ENCODE measurements around the gene CAMKK2. TPM values are rescaled to one million over a fixed set of nuclear protein-coding genes. Genes with fewer than 3 reads are reported as not detected.
"Not testable (repeated sequence)": the region's sequence is repeated elsewhere in the genome, so short reads cannot be mapped to it uniquely, and the experiment has no call there.

CAMKK2 gene
- total RNA-seq, 1 donor from 2014 or later = 25.6 TPM

DNA sequence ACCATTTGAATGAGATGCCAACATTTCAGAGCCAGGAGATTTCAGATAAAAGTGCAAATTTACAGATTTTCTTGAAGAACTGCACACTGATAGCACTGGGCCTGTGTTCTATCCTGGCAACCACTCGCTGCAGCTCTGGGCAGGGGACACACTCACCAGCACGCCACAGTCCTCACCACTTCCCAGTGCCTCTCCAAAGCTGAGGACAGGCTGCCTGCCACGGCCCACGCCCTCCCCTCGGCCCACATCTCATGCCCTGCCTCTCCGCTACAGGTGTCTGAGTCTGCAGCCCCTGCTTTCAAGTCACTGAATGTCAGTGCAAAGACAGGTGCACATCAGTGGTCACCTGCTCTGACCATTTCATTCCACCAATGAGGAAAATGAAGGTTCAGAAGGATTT lies 12.7 kb downstream of the CAMKK2 start:
- no peak for DNase-seq (ENCODE audit: low read depth)
- Histone ChIP-seq H3K27me3 (ENCODE audit: control insufficient read depth, insufficient read depth, low read length) (no peaks in the 10 kb centered on the region), H3K4me3 (ENCODE audit: low read depth, low read length) (no peak overlapping the region), H3K36me3 (ENCODE audit: control insufficient read depth, insufficient read depth, low read length) (no peaks in the 10 kb centered on the region)
- TF ChIP-seq, protein P1, sequence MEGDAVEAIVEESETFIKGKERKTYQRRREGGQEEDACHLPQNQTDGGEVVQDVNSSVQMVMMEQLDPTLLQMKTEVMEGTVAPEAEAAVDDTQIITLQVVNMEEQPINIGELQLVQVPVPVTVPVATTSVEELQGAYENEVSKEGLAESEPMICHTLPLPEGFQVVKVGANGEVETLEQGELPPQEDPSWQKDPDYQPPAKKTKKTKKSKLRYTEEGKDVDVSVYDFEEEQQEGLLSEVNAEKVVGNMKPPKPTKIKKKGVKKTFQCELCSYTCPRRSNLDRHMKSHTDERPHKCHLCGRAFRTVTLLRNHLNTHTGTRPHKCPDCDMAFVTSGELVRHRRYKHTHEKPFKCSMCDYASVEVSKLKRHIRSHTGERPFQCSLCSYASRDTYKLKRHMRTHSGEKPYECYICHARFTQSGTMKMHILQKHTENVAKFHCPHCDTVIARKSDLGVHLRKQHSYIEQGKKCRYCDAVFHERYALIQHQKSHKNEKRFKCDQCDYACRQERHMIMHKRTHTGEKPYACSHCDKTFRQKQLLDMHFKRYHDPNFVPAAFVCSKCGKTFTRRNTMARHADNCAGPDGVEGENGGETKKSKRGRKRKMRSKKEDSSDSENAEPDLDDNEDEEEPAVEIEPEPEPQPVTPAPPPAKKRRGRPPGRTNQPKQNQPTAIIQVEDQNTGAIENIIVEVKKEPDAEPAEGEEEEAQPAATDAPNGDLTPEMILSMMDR (IDR thresholded peaks at IDR 0.05; ENCODE audit: insufficient read depth, low read length, poor library complexity, severe bottlenecking) = no peak

DNA sequence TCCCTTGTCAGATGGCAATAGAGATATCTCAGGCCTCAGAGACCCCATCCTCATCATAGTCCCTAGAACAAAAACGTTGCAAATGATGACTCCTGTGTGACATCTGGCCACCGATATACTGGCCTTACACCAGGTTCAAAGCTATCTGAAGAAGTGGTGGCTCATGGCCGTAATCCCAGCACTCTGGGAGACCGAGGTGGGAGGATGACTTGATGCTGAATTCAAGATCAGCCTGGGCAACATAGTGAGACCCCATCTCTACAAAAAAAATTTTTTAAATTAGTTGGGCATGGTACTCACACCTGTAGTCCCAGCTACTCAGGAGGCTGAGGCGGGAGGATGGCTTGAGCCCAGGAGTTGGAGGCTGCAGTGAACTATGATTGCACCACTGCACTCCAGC lies 13.1 kb downstream of the CAMKK2 start:
- H3K4me3 ChIP-seq (ENCODE audit: low read depth, low read length) = no peak overlapping the region
- no peak for DNase-seq (ENCODE audit: low read depth)
- TF ChIP-seq, protein P1 (IDR thresholded peaks at IDR 0.05; ENCODE audit: insufficient read depth, low read length, poor library complexity, severe bottlenecking) = no peak
- H3K36me3 ChIP-seq (ENCODE audit: control insufficient read depth, insufficient read depth, low read length) = no peaks in the 10 kb centered on the region
- H3K27me3 ChIP-seq (ENCODE audit: control insufficient read depth, insufficient read depth, low read length) = no peaks in the 10 kb centered on the region

DNA sequence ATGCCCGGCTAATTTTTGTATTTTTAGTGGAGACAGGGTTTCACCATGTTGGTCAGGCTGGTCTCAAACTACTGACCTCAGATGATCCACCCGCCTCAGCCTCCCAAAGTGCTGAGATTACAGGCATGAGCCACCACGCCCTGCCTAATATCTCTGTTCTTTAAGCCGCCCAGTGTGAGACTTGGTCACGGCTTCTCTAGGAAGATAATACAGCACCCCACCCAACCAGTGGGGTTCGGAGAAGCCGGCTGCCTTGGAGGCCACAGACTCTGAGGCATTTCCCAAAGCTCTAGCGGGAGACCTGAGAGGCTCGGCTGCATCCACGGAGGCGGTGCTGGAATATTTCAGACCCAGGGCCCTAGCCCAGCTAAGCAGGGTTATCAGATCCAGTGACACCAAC lies 13.6 kb downstream of the CAMKK2 start:
- DNase-seq (ENCODE audit: low read depth); H3K27me3 ChIP-seq (ENCODE audit: control insufficient read depth, insufficient read depth, low read length); H3K4me3 ChIP-seq (ENCODE audit: low read depth, low read length); H3K36me3 ChIP-seq (ENCODE audit: control insufficient read depth, insufficient read depth, low read length): not testable (repeated sequence)

DNA sequence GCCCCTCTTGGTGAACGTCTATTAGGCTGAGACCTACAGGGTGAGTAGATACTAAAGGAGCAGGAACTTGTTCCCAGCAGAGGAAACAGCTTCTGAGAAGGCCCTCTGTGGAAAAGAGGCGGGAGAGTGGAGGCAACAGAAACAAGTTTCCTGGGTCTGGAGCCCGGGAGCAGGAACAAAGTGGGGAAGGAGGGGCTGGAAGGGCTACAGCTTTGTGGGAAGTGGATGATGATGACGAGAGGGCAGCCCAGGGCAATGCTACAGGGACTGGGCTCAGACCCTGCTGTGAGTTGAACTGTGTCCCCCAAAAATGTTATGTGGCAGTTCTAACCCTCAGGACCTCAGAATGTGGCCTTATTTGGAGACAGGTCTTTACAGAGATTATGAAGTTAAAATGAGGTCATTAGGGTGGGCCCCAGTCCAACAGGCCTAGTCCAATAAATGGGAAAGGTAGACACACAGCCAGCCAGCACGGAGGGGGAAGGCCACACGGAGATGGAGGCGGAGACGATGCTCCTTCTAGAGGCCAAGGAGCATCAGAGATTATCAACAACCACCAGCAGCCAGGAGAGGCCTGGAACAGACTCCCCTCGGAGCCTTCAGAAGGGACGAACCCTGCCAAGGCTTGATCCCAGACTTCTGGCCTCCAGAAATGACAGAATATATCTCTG lies 14.3 kb downstream of the CAMKK2 start:
- no peak overlapping the region for H3K4me3 ChIP-seq (ENCODE audit: low read depth, low read length)
- TF ChIP-seq, protein P1 (IDR thresholded peaks at IDR 0.05; ENCODE audit: insufficient read depth, low read length, poor library complexity, severe bottlenecking) = no peak
- no peaks in the 10 kb centered on the region for H3K36me3 ChIP-seq (ENCODE audit: control insufficient read depth, insufficient read depth, low read length)
- DNase-seq (ENCODE audit: low read depth) = no peak
- H3K27me3 ChIP-seq (ENCODE audit: control insufficient read depth, insufficient read depth, low read length) = no peaks in the 10 kb centered on the region

DNA sequence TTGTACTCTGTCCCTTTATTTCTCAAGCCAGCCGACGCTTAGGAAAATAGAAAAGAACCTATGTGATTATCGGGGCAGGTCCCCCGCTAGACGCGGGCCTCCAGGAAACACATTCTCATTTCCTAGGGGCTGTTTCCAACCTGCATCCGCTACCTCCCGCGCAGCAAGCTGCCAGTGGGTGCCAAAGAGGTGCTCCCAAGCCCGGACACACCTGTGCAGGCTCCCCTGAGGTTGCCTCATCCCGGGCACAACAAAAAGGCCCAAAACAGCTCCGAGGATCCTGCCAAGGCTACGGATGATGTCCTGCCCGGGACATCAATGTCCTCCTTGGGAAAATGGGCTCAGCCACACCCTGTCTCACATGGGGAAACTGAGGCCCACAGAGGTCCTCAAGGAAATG lies 15.4 kb downstream of the CAMKK2 start:
- H3K27me3 ChIP-seq (ENCODE audit: control insufficient read depth, insufficient read depth, low read length); DNase-seq (ENCODE audit: low read depth): not testable (repeated sequence)

DNA sequence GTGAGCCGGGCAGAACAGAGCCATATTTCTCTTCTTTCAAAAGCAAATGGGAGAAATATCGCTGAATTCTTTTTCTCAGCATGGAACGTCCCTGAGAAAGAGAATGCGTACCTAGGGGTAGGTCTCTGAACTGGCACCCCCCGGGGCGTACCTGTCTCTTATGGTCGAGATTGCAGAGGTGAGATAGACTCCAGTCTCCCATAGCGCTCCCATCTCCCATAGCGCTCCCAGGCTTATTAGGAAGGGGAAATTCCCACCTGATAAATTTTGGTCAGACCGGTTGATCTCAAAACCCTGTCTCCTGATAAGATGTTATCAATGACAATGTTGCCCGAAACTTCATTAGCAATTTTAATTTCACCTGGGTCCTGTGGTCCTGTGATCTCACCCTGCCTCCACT lies 16.0 kb downstream of the CAMKK2 start:
- not testable (repeated sequence) for H3K4me3 ChIP-seq (ENCODE audit: low read depth, low read length); DNase-seq (ENCODE audit: low read depth); H3K27me3 ChIP-seq (ENCODE audit: control insufficient read depth, insufficient read depth, low read length); H3K36me3 ChIP-seq (ENCODE audit: control insufficient read depth, insufficient read depth, low read length)

More for the DNA sequence above, 15.4 kb downstream of the CAMKK2 start:
- not testable (repeated sequence) for H3K36me3 ChIP-seq (ENCODE audit: control insufficient read depth, insufficient read depth, low read length); H3K4me3 ChIP-seq (ENCODE audit: low read depth, low read length)

DNA sequence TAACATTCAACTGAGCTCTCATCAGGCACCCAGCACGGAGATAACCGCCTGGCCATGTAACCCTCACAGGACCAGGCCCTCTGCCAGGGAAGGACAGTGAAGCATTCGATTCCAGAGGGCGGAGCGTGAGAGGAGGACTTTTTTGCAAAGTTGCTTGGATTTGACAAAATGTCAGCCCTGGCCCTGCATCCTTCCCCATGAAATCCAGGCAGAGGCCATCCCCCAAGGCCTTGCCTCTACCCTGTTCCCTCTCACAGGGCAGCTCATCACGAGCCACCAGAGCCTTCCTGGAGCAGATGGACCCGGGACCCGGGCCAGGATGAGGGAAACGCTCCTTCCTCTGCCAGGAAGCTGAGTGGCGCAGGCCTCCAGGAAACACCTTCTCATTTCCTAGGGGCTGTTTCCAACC lies 17.0 kb downstream of the CAMKK2 start:
- Histone ChIP-seq H3K27me3 (ENCODE audit: control insufficient read depth, insufficient read depth, low read length) (no peaks in the 10 kb centered on the region), H3K4me3 (ENCODE audit: low read depth, low read length) (no peak overlapping the region), H3K36me3 (ENCODE audit: control insufficient read depth, insufficient read depth, low read length) (no peaks in the 10 kb centered on the region)
- TF ChIP-seq, protein P1 (IDR thresholded peaks at IDR 0.05; ENCODE audit: insufficient read depth, low read length, poor library complexity, severe bottlenecking) = no peak
- no peak for DNase-seq (ENCODE audit: low read depth)

Measured in kidney epithelial cell (primary cell).